PC-3 (cell line): ENCODE data around the gene C1QTNF12. TPM values are rescaled to one million over a fixed set of nuclear protein-coding genes. Genes with fewer than 3 reads are reported as not detected.
"Not testable (repeated sequence)": the region's sequence is repeated elsewhere in the genome, so short reads cannot be mapped to it uniquely, and the experiment has no call there.

Experiments used
- ATAC-seq: fragments of 200-7000 bp; cut with Tn5 transposase; 2 replicates; pipeline ENCODE4 v1.9.1; 2020; ENCODE audit warnings: mild to moderate bottlenecking, moderate library complexity
- BruUV-seq: library from RNA; stranded (reverse); fragments of 400-500 nt; replicated peaks from 2 replicates; lab custom pipeline; 2021; lab: Mats Ljungman, UMichigan
- CTCF ChIA-PET: fragments of 300-600 bp; sonication (Branson Sonifier 250); formaldehyde crosslinking; loops from one replicate; lab custom pipeline; 2022; ENCODE audit warnings: antibody characterized with exemption; lab: Charles Lee
- POLR2A ChIA-PET: fragments of 300-600 bp; sonication (Branson Sonifier 250); formaldehyde crosslinking; loops from one replicate; lab custom pipeline; 2022; ENCODE audit warnings: antibody characterized with exemption; ENCODE audit not compliant: unreplicated experiment; lab: Charles Lee
- DNase-seq: peaks from one replicate; pipeline ENCODE4 v3.0.0-alpha.2; 2015
- H2AFZ ChIP-seq: fragments of 300-600 bp; sonication (generic); 2 replicates; pipeline ENCODE4 v1.6.0; 2016; ENCODE audit warnings: antibody characterized with exemption, low read length
- H3F3A ChIP-seq: fragments of 300-600 bp; sonication (generic); one replicate; pipeline ENCODE4 v1.6.0; 2017; ENCODE audit warnings: antibody characterized with exemption, low read length, control low read depth, mild to moderate bottlenecking; ENCODE audit not compliant: unreplicated experiment
- H3K27ac ChIP-seq: fragments of 300-600 bp; sonication (generic); 2 replicates; pipeline ENCODE4 v1.5.1; 2016; ENCODE audit warnings: mild to moderate bottlenecking, low read length
- H3K27me3 ChIP-seq: fragments of 300-600 bp; sonication (generic); 2 replicates; pipeline ENCODE4 v1.6.1; 2016; ENCODE audit warnings: low read length, mixed read lengths
- H3K36me3 ChIP-seq: fragments of 300-600 bp; sonication (generic); 2 replicates; pipeline ENCODE4 v1.6.1; 2016; ENCODE audit warnings: low read depth, mixed run types, low read length, mixed read lengths
- H3K4me1 ChIP-seq: fragments of 300-600 bp; sonication (generic); 2 replicates; pipeline ENCODE4 v1.5.1; 2016; ENCODE audit warnings: low read length; ENCODE audit not compliant: insufficient read depth
- H3K4me2 ChIP-seq: fragments of 300-600 bp; sonication (generic); 2 replicates; pipeline ENCODE4 v1.6.0; 2016; ENCODE audit warnings: low read length
- H3K4me3 ChIP-seq: fragments of 300-600 bp; sonication (generic); 2 replicates; pipeline ENCODE4 v1.5.1; 2016; ENCODE audit warnings: mild to moderate bottlenecking, low read length, mixed read lengths
- H3K79me2 ChIP-seq: fragments of 300-600 bp; sonication (generic); 2 replicates; pipeline ENCODE4 v1.6.1; 2017; ENCODE audit warnings: low read length, mixed read lengths
- H3K9ac ChIP-seq: fragments of 300-600 bp; sonication (generic); 2 replicates; pipeline ENCODE4 v1.6.0; 2016; ENCODE audit warnings: mild to moderate bottlenecking, low read length
- H3K9me2 ChIP-seq: fragments of 300-600 bp; sonication (generic); replicated peaks from 2 replicates; pipeline ENCODE4 v1.6.1; 2016; ENCODE audit warnings: mixed run types, low read length, mixed read lengths
- H3K9me3 ChIP-seq: fragments of 300-600 bp; sonication (generic); 2 replicates; pipeline ENCODE4 v1.6.1; 2016; ENCODE audit warnings: low read length, mixed read lengths
- H4K20me1 ChIP-seq: fragments of 300-600 bp; sonication (generic); 2 replicates; pipeline ENCODE4 v1.6.1; 2016; ENCODE audit warnings: low read length, mixed read lengths
- CTCF ChIP-seq: fragments of 300-600 bp; sonication (generic); conservative IDR thresholded peaks from 2 replicates; pipeline ENCODE4 v1.5.1; 2017; ENCODE audit warnings: antibody characterized with exemption, low read depth, mild to moderate bottlenecking, low read length
- EZH2 ChIP-seq: fragments of 300-600 bp; sonication (generic); IDR thresholded peaks from one replicate; pipeline ENCODE4 v1.6.1; 2017; ENCODE audit warnings: antibody characterized with exemption, mild to moderate bottlenecking, low read length; ENCODE audit not compliant: unreplicated experiment
- EZH2phosphoT487 ChIP-seq: fragments of 300-600 bp; sonication (generic); IDR thresholded peaks from 2 replicates; pipeline ENCODE4 v1.6.1; 2018; ENCODE audit warnings: mild to moderate bottlenecking, antibody characterized with exemption, low read length, borderline replicate concordance
- intact Hi-C: fragments of 100-400 bp; cut with micrococcal nuclease; formaldehyde crosslinking; loops from 2 replicates; pipeline ENCODE4 v1.9.0; 2023
- total RNA-seq: library from RNA; depleted of rRNA; stranded (reverse); fragments of >200 nt; gene quantifications from 2 replicates; pipeline ENCODE4 v1.2.3, GENCODE V29; 2014

Gene C1QTNF12
- total RNA-seq, 1 experiment from 2014 or later = 3.9 TPM

GRCh38 chr1:1253314-1253713, 6.8 kb upstream of the C1QTNF12 start:
- H3K27ac ChIP-seq = no peak overlapping the region
- no peak overlapping the region for H3K4me2 ChIP-seq
- peaks cover 8% of the 10 kb centered on the region; the same call in 1 of the 2 replicates for H3K79me2 ChIP-seq
- no peaks in the 10 kb centered on the region for H3K27me3 ChIP-seq
- H3F3A ChIP-seq = no peaks in the 10 kb centered on the region
- ChIA-PET CTCF (no interaction called here), POLR2A (no interaction called here)
- H3K9ac ChIP-seq = no peak overlapping the region
- peaks cover 1% of the 10 kb centered on the region for H3K4me1 ChIP-seq
- peaks cover 42% of the 10 kb centered on the region for H3K36me3 ChIP-seq
- no TSS peak for BruUV-seq
- H3K9me3 ChIP-seq = no peaks in the 10 kb centered on the region
- H4K20me1 ChIP-seq = no peaks in the 10 kb centered on the region
- no peak overlapping the region for H2AFZ ChIP-seq
- intact Hi-C loops = no loop called here
- no peak overlapping the region for H3K4me3 ChIP-seq
- TF ChIP-seq CTCF (no peak), EZH2 (no peak), EZH2phosphoT487 (no peak)
- no peak for ATAC-seq
- no peak for DNase-seq
- H3K9me2 ChIP-seq = no peaks in the 10 kb centered on the region

GRCh38 chr1:1250786-1251284, 4.3 kb upstream of the C1QTNF12 start:
- ATAC-seq (no peak), DNase-seq (no peak)
- Histone ChIP-seq H3K79me2 (no peaks in the 10 kb centered on the region), H3F3A (no peaks in the 10 kb centered on the region), H3K9me3 (no peaks in the 10 kb centered on the region), H3K27ac (no peak overlapping the region), H3K4me3 (no peak overlapping the region), H3K4me2 (no peak overlapping the region), H3K27me3 (no peaks in the 10 kb centered on the region), H4K20me1 (no peaks in the 10 kb centered on the region), H2AFZ (no peak overlapping the region), H3K9ac (no peak overlapping the region), H3K4me1 (no peaks in the 10 kb centered on the region), H3K36me3 (peaks cover 32% of the 10 kb centered on the region), H3K9me2 (no peaks in the 10 kb centered on the region)
- ChIA-PET POLR2A (no interaction called here), CTCF (interaction anchor here (0.6 to 1.3 kb wide), 4 partner anchors 14 to 129 kb away, joined by 3 to 6 read pairs (median 4); no protein-coding TSS in a partner anchor)
- no peak for TF ChIP-seq CTCF
- TF ChIP-seq EZH2 = no peak
- TF ChIP-seq EZH2phosphoT487 = no peak
- BruUV-seq = no TSS peak
- intact Hi-C loops = no loop called here

GRCh38 chr1:1248009-1248913, 1.7 kb upstream of the C1QTNF12 start:
- H3K27ac ChIP-seq, H4K20me1 ChIP-seq, BruUV-seq, H2AFZ ChIP-seq, H3K4me1 ChIP-seq, H3K4me3 ChIP-seq, H3K9me2 ChIP-seq, H3K79me2 ChIP-seq, H3K4me2 ChIP-seq, H3K9ac ChIP-seq, H3F3A ChIP-seq, H3K36me3 ChIP-seq, intact Hi-C loops, CTCF ChIA-PET, H3K27me3 ChIP-seq, H3K9me3 ChIP-seq, DNase-seq: not testable (repeated sequence)
- peak; percentile 3; the same call in 1 of the 2 replicates for ATAC-seq
- POLR2A ChIA-PET = interaction anchor here (0.6 kb wide), 1 partner anchor 16 kb away, joined by 4 read pairs; no protein-coding TSS in a partner anchor
